GM12878 (cell line): ENCODE data around the gene ID3. TPM values are rescaled to one million over a fixed set of nuclear protein-coding genes. Genes with fewer than 3 reads are reported as not detected.

Source experiments
- ATF3 ChIP-seq: IDR thresholded peaks from 2 replicates; pipeline ENCODE4 v1.6.1; 2011; ENCODE audit warnings: low read depth, mild to moderate bottlenecking, low read length, moderate library complexity, borderline replicate concordance; ENCODE audit errors: extremely low read depth
- BHLHE40 ChIP-seq, 2 experiments: fragments of 450-650 bp in 1 of 2; IDR thresholded peaks; 2 replicates each; pipeline ENCODE4 v1.6.1; 2011 to 2017; ENCODE audit warnings: low read depth in 2 of 2, borderline replicate concordance in 1 of 2, improper control_type of control experiment in 1 of 2, low read length in 1 of 2, mild to moderate bottlenecking in 1 of 2
- CHD4 ChIP-seq: fragments of 200-600 bp; sonication (generic); IDR thresholded peaks from 2 replicates; pipeline ENCODE4 v1.6.1; 2016; ENCODE audit warnings: mild to moderate bottlenecking
- EGR1 ChIP-seq, 2 experiments: IDR thresholded peaks; 1 replicate in 1 of 2; 2 replicates in 1 of 2; pipeline ENCODE4 v1.6.1; 2011 to 2012; ENCODE audit warnings: low read depth in 2 of 2, low read length in 2 of 2, borderline replicate concordance in 1 of 2, mild to moderate bottlenecking in 1 of 2, moderate library complexity in 1 of 2
- EP300 ChIP-seq, 2 experiments: fragments of 150-350 bp in 1 of 2; IDR thresholded peaks; 2 replicates each; pipeline ENCODE4 v1.6.1; 2011 to 2012; ENCODE audit warnings: low read depth in 2 of 2, low read length in 2 of 2, borderline replicate concordance in 1 of 2, improper control_type of control experiment in 1 of 2, inconsistent platforms in 1 of 2; ENCODE audit not compliant: control insufficient read depth in 1 of 2
- IKZF2 ChIP-seq, 2 experiments: fragments of 450-650 bp; IDR thresholded peaks; 2 replicates each; pipeline ENCODE4 v1.6.1; 2017; ENCODE audit warnings: mild to moderate bottlenecking in 2 of 2, moderate library complexity in 2 of 2
- MAX ChIP-seq: IDR thresholded peaks from 2 replicates; pipeline ENCODE4 v1.6.1; 2012; ENCODE audit warnings: low read depth, low read length, improper control_type of control experiment
- MTA2 ChIP-seq: fragments of 450-650 bp; IDR thresholded peaks from 2 replicates; pipeline ENCODE4 v1.6.1; 2016; ENCODE audit warnings: low read depth, mild to moderate bottlenecking, moderate library complexity
- NKRF ChIP-seq: fragments of 450-650 bp; conservative IDR thresholded peaks from 2 replicates; pipeline ENCODE4 v1.6.1; 2017; ENCODE audit warnings: mild to moderate bottlenecking, moderate library complexity
- PML ChIP-seq: IDR thresholded peaks from 2 replicates; pipeline ENCODE4 v1.6.1; 2012; ENCODE audit warnings: low read length, inconsistent platforms
- POLR2AphosphoS5 ChIP-seq: IDR thresholded peaks from 2 replicates; pipeline ENCODE4 v1.6.1; 2011; ENCODE audit warnings: mild to moderate bottlenecking, low read length, inconsistent platforms
- RAD21 ChIP-seq: IDR thresholded peaks from 2 replicates; pipeline ENCODE4 v1.6.1; 2011; ENCODE audit warnings: mild to moderate bottlenecking, low read depth, low read length, moderate library complexity; ENCODE audit not compliant: insufficient read depth
- RELA ChIP-seq: fragments of 450-650 bp; IDR thresholded peaks from 2 replicates; pipeline ENCODE4 v1.8.0; 2014; ENCODE audit warnings: borderline replicate concordance; ENCODE audit not compliant: partially characterized antibody
- SIN3A ChIP-seq: IDR thresholded peaks from 2 replicates; pipeline ENCODE4 v1.6.1; 2012; ENCODE audit warnings: low read depth, low read length, improper control_type of control experiment
- SMARCA5 ChIP-seq: fragments of 450-650 bp; IDR thresholded peaks from 2 replicates; pipeline ENCODE4 v1.6.1; 2017; ENCODE audit warnings: mild to moderate bottlenecking
- TCF12 ChIP-seq: IDR thresholded peaks from 2 replicates; pipeline ENCODE4 v1.6.1; 2011; ENCODE audit warnings: low read depth, mild to moderate bottlenecking, low read length
- USF1 ChIP-seq: IDR thresholded peaks from 2 replicates; pipeline ENCODE4 v1.6.1; 2011; ENCODE audit warnings: borderline replicate concordance, low read depth, mild to moderate bottlenecking, moderate library complexity, mixed read lengths, low read length; ENCODE audit not compliant: insufficient read depth; ENCODE audit errors: extremely low read length
- ZNF24 ChIP-seq: fragments of 450-650 bp; IDR thresholded peaks from 2 replicates; pipeline ENCODE4 v1.6.1; 2017; ENCODE audit warnings: antibody characterized with exemption, mild to moderate bottlenecking
- ZNF687 ChIP-seq: fragments of 450-650 bp; IDR thresholded peaks from 2 replicates; pipeline ENCODE4 v1.6.1; 2017; ENCODE audit warnings: mild to moderate bottlenecking, moderate library complexity
- ZSCAN29 ChIP-seq: fragments of 450-650 bp; IDR thresholded peaks from 2 replicates; pipeline ENCODE4 v1.6.1; 2017; ENCODE audit warnings: mild to moderate bottlenecking, moderate library complexity
- polyA plus RNA-seq, 11 experiments: library from polyadenylated mRNA; depleted of rRNA in 4 of 11; unstranded in 6 of 11; stranded (reverse) in 5 of 11; fragments of >200 nt; fragmentation: Nextera tagmentation in 4 of 11; fragmentation: Illumina TruSeq in 1 of 11; extraction: Ambion mirVana in 4 of 11; extraction: Trizol in 1 of 11; gene quantifications; 1 replicate in 1 of 11; 2 replicates in 10 of 11; pipeline versions ENCODE4 v1.2.1 to v1.2.3, GENCODE V29; 2011 to 2016; ENCODE audit warnings: inconsistent platforms in 2 of 11, missing spikeins in 2 of 11, low read depth in 1 of 11
- total RNA-seq, 4 experiments: library from RNA; depleted of rRNA in 3 of 4; stranded (reverse); fragments of >200 nt in 3 of 4; fragmentation: Illumina TruSeq in 1 of 4; extraction: Trizol in 1 of 4; gene quantifications; 2 replicates each; pipeline versions ENCODE4 v1.2.1 to v1.2.3, GENCODE V29; 2013 to 2021

The ID3 gene
- total and polyA plus RNA-seq, 10 of the 15 experiments (the other 5 are each of a cell fraction or from before 2014, with no cell fraction given): 42.7 to 475 (median 207) TPM

GRCh38 chr1:23554481-23555269 is 4.6 kb downstream of the ID3 start (continued):
- TF ChIP-seq ZSCAN29: peak; percentile 50; the same call in 1 of the 2 replicates
- TF ChIP-seq MTA2: no peak
- TF ChIP-seq EP300 (IDR thresholded peaks at IDR 0.05; ENCODE audit: borderline replicate concordance in 1 of 2, control insufficient read depth in 1 of 2, low read depth in 2 of 2, low read length in 2 of 2): 0 out of 4 replicates have a peak, but pooled peaks of 1 of the 2 experiments have one; percentile 36
- no peak for TF ChIP-seq PML
- peak; percentile 58; the same call in 1 of the 2 replicates for TF ChIP-seq POLR2AphosphoS5
- no peak for TF ChIP-seq CHD4
- TF ChIP-seq ZNF687: peak; percentile 79
- peak; percentile 87 for TF ChIP-seq USF1
- TF ChIP-seq ATF3: peak; percentile 63; the same call in 1 of the 2 replicates
- TF ChIP-seq EGR1 (IDR thresholded peaks at IDR 0.05; ENCODE audit: borderline replicate concordance in 1 of 2, low read depth in 2 of 2, low read length in 2 of 2): peak in 1 of 2 experiments; percentile 33; a peak in 1 of 3 replicates
- peak; percentile 55; the same call in 1 of the 2 replicates for TF ChIP-seq NKRF
- peak; percentile 66; the same call in 1 of the 2 replicates for TF ChIP-seq SIN3A
- TF ChIP-seq TCF12: peak; percentile 94
- peak; percentile 39 to 62; a peak in 3 of 4 replicates for TF ChIP-seq BHLHE40 (IDR thresholded peaks at IDR 0.05; ENCODE audit: borderline replicate concordance in 1 of 2, low read depth in 2 of 2, low read length in 1 of 2)
- TF ChIP-seq RAD21: no peak
- TF ChIP-seq IKZF2 (IDR thresholded peaks at IDR 0.05): peak in 1 of 2 experiments; percentile 48; a peak in 2 of 4 replicates
- TF ChIP-seq SMARCA5: 0 out of 2 replicates have a peak, but pooled peaks have one; percentile 76
- TF ChIP-seq MAX: peak; percentile 67
- no peak for TF ChIP-seq RELA
- TF ChIP-seq ZNF24: 0 out of 2 replicates have a peak, but pooled peaks have one; percentile 62
